A549 treated with AZD9567 at 1 μM for 4 hours (cell line): Measurements from ENCODE around the gene NAA11. TPM values are rescaled to one million over a fixed set of nuclear protein-coding genes. Genes with fewer than 3 reads are reported as not detected.

Experiments used
- total RNA-seq: library from RNA; stranded (reverse); fragments of 200-300 nt; extraction: Qiagen RNA extraction; gene quantifications from 5 replicates; pipeline ENCODE4 v1.2.3, GENCODE V29; 2022; ENCODE audit not compliant: insufficient read depth

Gene NAA11
- not detected in 5 replicates for total RNA-seq

GRCh38 chr4:79325864-79326328 lies at the start of gene NAA11:
Gene NAA11, minus strand, starts transcription at chr4:79326061. Its CDS starts 184 bp downstream, at chr4:79325877.

Other genes starting within 250 kb of the NAA11 start
- gene GK2, start 82.2 kb upstream of the NAA11 start, total RNA-seq: not detected in 5 replicates